H7 (cell line): ENCODE measurements around the gene SLC35F5. TPM values are rescaled to one million over a fixed set of nuclear protein-coding genes. Genes with fewer than 3 reads are reported as not detected.
"Not testable (repeated sequence)": the region's sequence is repeated elsewhere in the genome, so short reads cannot be mapped to it uniquely, and the experiment has no call there.

Experiments used
- DNase-seq: peaks from one replicate; pipeline ENCODE4 v3.0.0; 2012
- H3K27me3 ChIP-seq: 2 replicates; pipeline ENCODE4 v1.6.0; 2011; ENCODE audit warnings: mild to moderate bottlenecking, low read length; ENCODE audit not compliant: control insufficient read depth, insufficient read depth
- H3K36me3 ChIP-seq: replicated peaks from 2 replicates; pipeline ENCODE4 v1.5.1; 2011; ENCODE audit warnings: low read length; ENCODE audit not compliant: control insufficient read depth, insufficient read depth
- H3K4me3 ChIP-seq: 2 replicates; pipeline ENCODE4 v1.5.1; 2011; ENCODE audit warnings: low read depth, mild to moderate bottlenecking, control low read depth, low read length, moderate library complexity; ENCODE audit not compliant: insufficient read depth
- total RNA-seq: library from RNA; depleted of rRNA; stranded (reverse); fragments of >200 nt; shearing (Covaris generic); gene quantifications from 2 replicates; pipeline ENCODE4 v1.2.3, GENCODE V29; 2014; rRNA removed

The SLC35F5 gene
- 25.8 and 37.3 TPM in 2 replicates for total RNA-seq

GRCh38 chr2:113756355-113757137 lies at the start of gene SLC35F5:
Gene SLC35F5, minus strand, starts transcription at chr2:113756642. Its CDS starts 233 bp downstream, at chr2:113756409.
- Histone ChIP-seq H3K36me3 (no peaks in the 10 kb centered on the region; the same call in 1 of the 2 replicates), H3K27me3 (no peaks in the 10 kb centered on the region), H3K4me3 (peak within 1 kb of the TSS; percentile 90)
- peak; percentile 94 for DNase-seq

DNA sequence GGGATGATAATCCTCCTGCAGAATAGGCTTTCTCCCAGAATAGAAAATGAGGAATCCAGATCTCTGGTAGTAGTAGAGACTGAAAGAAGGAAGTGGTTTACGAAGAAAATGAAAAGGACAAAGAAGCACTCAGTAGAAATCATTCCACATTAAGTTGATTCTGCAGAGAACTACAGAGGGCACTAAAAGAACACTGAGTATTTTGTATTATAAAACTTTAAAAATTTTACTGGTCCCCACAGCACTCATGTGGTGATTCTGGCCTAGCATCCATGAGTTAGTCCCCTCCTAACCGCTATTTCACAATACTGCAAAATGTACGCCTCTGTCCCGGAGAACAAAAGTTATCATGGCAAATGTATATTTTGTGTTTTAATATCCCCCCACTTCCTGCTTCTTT lies 42.9 kb upstream of the SLC35F5 start:
- Histone ChIP-seq H3K4me3 (no peak overlapping the region), H3K36me3 (no peaks in the 10 kb centered on the region), H3K27me3 (no peaks in the 10 kb centered on the region)
- DNase-seq, result no peak

DNA sequence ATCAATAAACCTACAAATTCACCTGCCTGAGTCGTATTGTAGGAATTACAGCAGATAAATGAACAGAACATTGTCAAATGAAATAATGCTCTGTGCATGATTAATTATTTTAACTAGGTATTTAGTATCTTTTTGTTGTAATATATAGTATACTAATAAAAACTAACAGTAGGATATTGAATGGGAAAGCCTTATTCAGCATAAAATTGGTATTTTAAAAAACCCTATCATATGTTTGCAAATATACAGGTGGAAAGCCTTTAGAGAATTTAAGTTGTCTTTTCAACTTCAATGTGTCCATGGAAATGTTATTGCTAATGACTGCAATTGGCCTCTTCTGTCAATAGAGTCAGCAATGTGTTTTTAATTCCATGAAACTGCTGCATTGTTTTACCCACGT lies 40.8 kb upstream of the SLC35F5 start:
- no peak for DNase-seq
- Histone ChIP-seq H3K36me3 (no peaks in the 10 kb centered on the region), H3K4me3 (no peak overlapping the region), H3K27me3 (no peaks in the 10 kb centered on the region)

DNA sequence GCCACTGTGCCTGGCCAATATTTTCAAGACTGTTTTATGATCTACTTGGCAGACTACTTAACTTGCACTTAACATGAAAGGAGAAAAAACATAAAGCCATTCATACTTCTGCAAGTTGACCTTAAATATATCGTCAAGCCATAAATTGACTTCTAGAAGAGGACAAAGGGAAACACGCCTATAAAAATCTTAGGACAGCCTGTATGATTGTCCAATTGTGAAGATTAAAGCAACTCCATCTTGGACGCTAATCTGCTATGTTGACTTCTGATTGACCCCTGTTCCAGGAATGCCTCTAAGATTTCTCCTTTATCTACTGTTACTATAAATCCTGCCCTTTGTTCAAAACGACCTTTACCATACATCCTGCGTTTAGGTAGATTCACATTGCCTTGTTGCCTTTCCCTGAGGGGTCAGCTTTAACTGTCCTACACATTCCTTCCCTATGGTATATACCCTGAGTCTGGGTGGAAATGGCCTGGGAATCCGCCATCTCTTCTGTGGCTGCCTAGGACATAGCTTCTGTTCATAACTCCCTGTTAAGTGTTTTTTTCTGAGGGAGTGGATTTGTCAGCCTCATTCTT lies 40.2 kb upstream of the SLC35F5 start:
- no peak for DNase-seq
- Histone ChIP-seq H3K27me3 (no peaks in the 10 kb centered on the region), H3K4me3 (no peak overlapping the region), H3K36me3 (no peaks in the 10 kb centered on the region)

GRCh38 chr2:113795405-113795920 lies 39.0 kb upstream of the SLC35F5 start:
- Histone ChIP-seq H3K36me3 (no peaks in the 10 kb centered on the region), H3K4me3 (no peak overlapping the region)
- no peak for DNase-seq

DNA sequence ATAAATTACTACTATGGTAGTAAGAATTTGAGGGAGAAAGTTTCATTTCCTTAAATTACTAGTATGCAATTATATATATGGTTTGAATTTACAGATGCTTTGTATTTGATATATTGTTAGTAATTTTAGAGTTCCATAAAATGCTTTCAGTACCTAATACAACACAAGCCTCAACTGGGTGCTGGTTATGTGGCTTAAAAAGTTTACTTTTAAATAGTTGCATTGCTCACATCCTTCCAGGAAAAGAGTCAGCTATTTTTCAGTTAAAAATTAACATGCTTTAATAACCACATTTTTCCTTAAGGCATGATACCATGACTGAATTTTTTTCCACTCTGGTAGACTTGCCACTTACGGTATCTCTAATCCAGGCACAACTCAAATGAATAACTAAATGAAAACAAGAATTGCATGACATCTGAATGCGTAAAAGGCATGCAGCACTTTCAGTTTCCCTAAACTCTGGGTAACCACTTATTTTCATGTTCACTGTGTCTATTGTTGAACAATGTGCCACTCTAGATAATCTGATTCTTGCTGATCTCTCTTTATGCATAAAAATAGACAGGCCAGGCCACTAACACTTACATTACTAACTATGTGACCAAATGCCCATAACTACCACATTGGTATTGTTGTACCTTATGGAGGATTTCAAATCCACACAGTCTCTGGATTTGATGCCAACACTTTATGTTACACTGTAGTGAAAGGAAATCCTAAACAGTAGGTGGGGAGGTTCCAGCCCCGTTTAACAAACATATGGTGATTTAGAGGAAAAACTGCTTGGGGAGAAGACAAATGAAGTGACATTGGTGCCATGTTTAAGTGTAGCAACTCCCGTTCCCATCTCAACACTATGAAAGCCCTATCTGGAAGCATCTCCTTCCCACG lies 35.5 kb upstream of the SLC35F5 start:
- Histone ChIP-seq H3K4me3 (no peak overlapping the region), H3K36me3 (no peaks in the 10 kb centered on the region), H3K27me3 (no peaks in the 10 kb centered on the region)
- no peak for DNase-seq

More at GRCh38 chr2:113795405-113795920, 39.0 kb upstream of the SLC35F5 start:
- no peaks in the 10 kb centered on the region for H3K27me3 ChIP-seq

DNA sequence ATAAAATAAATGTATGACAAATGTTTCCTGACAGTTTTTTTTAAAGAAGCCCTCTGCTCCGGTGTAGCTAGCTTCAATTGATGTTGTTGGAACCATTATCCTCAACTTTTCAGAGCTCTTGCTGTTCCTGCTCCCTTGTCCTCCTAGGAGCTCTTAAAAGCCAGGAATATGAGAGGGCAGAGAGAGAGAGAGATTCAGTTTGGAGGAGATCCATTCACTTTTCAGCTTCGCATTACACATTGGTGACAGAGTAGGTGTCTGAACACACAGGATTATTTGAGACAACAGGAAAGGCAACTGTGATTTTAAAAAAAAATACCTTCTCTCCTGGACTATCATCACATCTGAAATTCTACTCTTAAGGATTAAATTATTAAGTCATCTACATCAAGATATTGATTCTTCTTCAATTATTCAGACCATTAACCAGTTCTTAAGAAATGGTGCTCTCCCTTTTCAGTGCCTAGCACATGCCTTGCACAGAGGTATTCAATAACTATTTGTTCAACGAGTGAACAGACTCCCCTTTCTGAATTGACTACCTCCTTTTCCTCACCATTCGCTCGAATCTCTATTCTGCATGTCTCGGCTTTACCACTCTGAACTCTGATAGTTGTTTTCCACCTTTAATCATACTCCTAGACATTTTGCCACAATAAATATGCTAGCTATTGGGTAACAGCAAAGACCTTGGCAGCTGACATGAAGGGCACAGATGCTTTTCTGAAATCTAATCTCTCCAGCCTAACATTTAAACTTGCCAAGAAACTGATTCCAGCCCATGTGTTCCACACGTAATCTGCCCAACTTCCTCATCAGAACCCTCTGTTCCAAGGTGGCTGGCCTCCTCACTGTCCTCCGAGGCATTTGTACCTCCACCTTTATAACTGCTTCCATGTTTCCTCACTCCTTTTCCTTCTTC lies 28.6 kb upstream of the SLC35F5 start:
- no peak overlapping the region for H3K4me3 ChIP-seq
- no peaks in the 10 kb centered on the region for H3K36me3 ChIP-seq
- no peak for DNase-seq
- no peaks in the 10 kb centered on the region for H3K27me3 ChIP-seq

GRCh38 chr2:113780472-113780871 lies 24.0 kb upstream of the SLC35F5 start:
- H3K27me3 ChIP-seq, result no peaks in the 10 kb centered on the region
- H3K4me3 ChIP-seq, result no peak overlapping the region
- H3K36me3 ChIP-seq, result no peaks in the 10 kb centered on the region
- no peak for DNase-seq

GRCh38 chr2:113777371-113777770 lies 20.9 kb upstream of the SLC35F5 start:
- no peak for DNase-seq
- no peaks in the 10 kb centered on the region for H3K36me3 ChIP-seq
- no peak overlapping the region for H3K4me3 ChIP-seq
- H3K27me3 ChIP-seq, result no peaks in the 10 kb centered on the region

DNA sequence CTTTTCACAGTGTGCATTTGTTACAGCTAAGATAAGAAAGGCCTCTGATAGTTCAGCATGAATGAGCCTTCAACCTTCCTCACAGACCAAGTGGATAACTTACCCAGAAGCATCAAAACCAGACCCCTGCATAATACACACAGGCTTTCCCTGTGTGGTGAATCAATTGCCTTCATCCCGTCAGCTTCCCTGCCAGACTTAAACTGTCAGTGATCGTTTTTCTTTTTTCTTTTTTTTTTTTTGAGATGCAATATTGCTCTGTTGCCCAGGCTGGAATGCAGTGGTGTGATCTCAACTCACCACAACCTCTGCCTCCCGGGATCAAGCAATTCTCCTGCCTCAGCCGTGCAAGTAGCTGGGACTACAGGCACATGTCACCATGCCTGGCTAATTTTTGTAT lies 20.5 kb upstream of the SLC35F5 start:
- no peaks in the 10 kb centered on the region for H3K27me3 ChIP-seq
- no peak for DNase-seq
- no peaks in the 10 kb centered on the region for H3K36me3 ChIP-seq
- no peak overlapping the region for H3K4me3 ChIP-seq

- H3K27me3 ChIP-seq, H3K36me3 ChIP-seq, DNase-seq, H3K4me3 ChIP-seq: not testable (repeated sequence)
These were observed 18.2 kb upstream of the SLC35F5 start for GRCh38 chr2:113774616-113775015.

DNA sequence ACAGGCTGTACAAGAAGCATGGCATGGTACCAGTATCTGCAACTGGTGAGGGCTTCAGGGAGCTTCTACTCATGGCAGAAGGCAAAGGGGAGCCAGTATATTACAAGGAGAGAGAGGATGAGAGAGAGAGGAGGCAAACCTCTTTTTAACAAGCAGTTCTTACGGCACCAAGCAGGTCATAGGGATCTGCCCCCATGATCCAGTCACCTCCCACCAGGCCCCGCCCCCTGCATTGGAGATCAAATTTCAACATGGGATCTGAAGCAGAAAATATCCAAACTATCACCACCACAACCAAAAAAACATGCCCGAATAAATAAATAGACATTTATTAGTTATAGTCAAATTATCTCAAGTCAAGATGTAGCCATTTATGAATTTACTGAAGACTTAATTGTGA lies 14.5 kb upstream of the SLC35F5 start:
- DNase-seq, result peak; percentile 42
- Histone ChIP-seq H3K4me3 (no peak overlapping the region), H3K27me3 (no peaks in the 10 kb centered on the region), H3K36me3 (no peaks in the 10 kb centered on the region)

DNA sequence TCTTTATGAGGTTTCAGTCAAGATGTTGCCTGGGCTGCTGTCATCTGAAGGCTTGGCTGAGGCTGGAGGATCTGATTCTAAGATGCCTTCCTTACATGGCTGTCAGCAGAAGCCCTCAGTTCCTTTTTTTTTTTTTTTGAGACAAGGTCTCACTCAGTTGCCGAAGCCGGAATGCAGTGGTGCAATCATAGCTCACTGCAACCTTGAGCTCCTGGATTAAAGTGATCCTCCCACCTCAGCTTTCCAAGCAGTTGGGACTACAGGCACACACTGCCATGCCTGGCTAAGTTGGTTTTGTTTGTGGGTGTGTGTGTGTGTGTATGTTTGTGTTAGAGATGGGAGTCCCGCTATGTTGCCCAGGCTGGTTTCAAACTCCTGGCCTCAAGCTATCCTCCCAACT lies 13.1 kb upstream of the SLC35F5 start:
- H3K4me3 ChIP-seq, result no peak overlapping the region
- H3K27me3 ChIP-seq, result no peaks in the 10 kb centered on the region
- no peak for DNase-seq
- H3K36me3 ChIP-seq, result no peaks in the 10 kb centered on the region

GRCh38 chr2:113768770-113769169 lies 12.3 kb upstream of the SLC35F5 start:
- no peaks in the 10 kb centered on the region for H3K36me3 ChIP-seq
- no peaks in the 10 kb centered on the region for H3K27me3 ChIP-seq
- no peak for DNase-seq
- no peak overlapping the region for H3K4me3 ChIP-seq
